ENCODE measurements around the gene DNAJC8. TPM values are rescaled to one million over a fixed set of nuclear protein-coding genes. Genes with fewer than 3 reads are reported as not detected.

DNAJC8 gene
- total and polyA plus RNA-seq, 2 of the 4 experiments (the other 2 are of a cell fraction) = 53.6 to 81.0 TPM

DNA sequence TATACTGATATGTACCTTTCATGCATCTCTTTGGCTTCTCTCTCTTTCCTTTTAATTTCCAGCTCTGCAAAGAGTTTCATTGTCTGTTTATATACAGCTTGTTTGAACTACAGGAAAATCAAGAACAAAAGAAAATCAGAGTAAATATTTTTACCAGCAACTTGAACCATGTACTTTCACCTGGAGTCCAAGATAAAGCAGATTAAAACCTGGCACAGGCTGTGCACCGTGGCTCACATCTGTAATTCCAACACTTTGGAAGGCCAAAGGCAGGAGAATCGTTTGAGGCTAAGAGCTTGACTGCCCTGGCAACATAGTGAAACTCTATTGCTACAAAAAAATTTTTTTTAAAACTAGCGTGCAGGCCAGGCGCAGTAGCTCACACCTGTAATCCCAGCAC lies 27.6 kb downstream of the DNAJC8 start:
- Histone ChIP-seq H3K4me3 (ENCODE audit: insufficient read depth, low read depth, low read length) (no peak overlapping the region), H2BK15ac (ENCODE audit: low read depth, low read length) (no peak overlapping the region), H3K79me1 (ENCODE audit: low read depth in 1 of 2, low read length in 2 of 2) (peaks cover 0 to 18% of the 10 kb centered on the region in 2 experiments; a peak in 2 of 4 replicates), H2BK120ac (ENCODE audit: low read depth, low read length) (no peak overlapping the region), H3K27me3 (ENCODE audit: control insufficient read depth, insufficient read depth, low read length) (no peaks in the 10 kb centered on the region), H4K91ac (ENCODE audit: insufficient read depth, low read depth, low read length) (no peak overlapping the region), H2AK9ac (replicated peaks; ENCODE audit: low read depth, low read length, poor library complexity) (no peak overlapping the region), H3K14ac (replicated peaks; ENCODE audit: low read depth, low read length) (no peak overlapping the region), H4K20me1 (ENCODE audit: insufficient read depth, low read length) (0 out of 2 replicates have a peak, but pooled peaks cover 4% of the 10 kb centered on the region), H3K23ac (ENCODE audit: low read depth, low read length) (no peak overlapping the region), H2AK5ac (ENCODE audit: low read depth, low read length) (no peak overlapping the region), H3K9ac (ENCODE audit: low read depth, low read length) (no peak overlapping the region), H3K4me2 (ENCODE audit: low read depth, low read length) (no peak overlapping the region), H3K18ac (ENCODE audit: low read depth, low read length) (no peak overlapping the region), H3K36me3 (ENCODE audit: control insufficient read depth, insufficient read depth, low read length) (peaks cover 46% of the 10 kb centered on the region), H2BK20ac (ENCODE audit: low read depth, low read length) (no peak overlapping the region), H4K8ac (ENCODE audit: low read depth in 2 of 2, low read length in 2 of 2) (no peak overlapping the region), H3K56ac (ENCODE audit: extremely low read depth, insufficient read depth, low read length) (no peak overlapping the region), H2BK5ac (ENCODE audit: low read depth, low read length, poor library complexity, severe bottlenecking) (no peak overlapping the region), H3K4me1 (ENCODE audit: control insufficient read depth, insufficient read depth, low read length) (no peaks in the 10 kb centered on the region), H3K9me1 (ENCODE audit: insufficient read depth, low read length) (no peaks in the 10 kb centered on the region), H3K27ac (ENCODE audit: insufficient read depth, low read length) (no peak overlapping the region), H4K5ac (ENCODE audit: low read depth, low read length) (no peak overlapping the region), H3K4ac (ENCODE audit: low read depth, low read length) (no peak overlapping the region), H2AFZ (replicated peaks; ENCODE audit: low read length, poor library complexity) (no peak overlapping the region), H3K9me3 (ENCODE audit: control insufficient read depth, insufficient read depth, low read length) (no peaks in the 10 kb centered on the region)
- no peak for ATAC-seq (ENCODE audit: low read depth)
- no peak for DNase-seq
- TF ChIP-seq RFX5 (IDR thresholded peaks at IDR 0.05; ENCODE audit: low read depth, low read length) (no peak), NFE2L2 (IDR thresholded peaks at IDR 0.05; ENCODE audit: low read depth, low read length) (no peak), MAFK (IDR thresholded peaks at IDR 0.05; ENCODE audit: low read depth, low read length) (no peak), CEBPB (IDR thresholded peaks at IDR 0.05; ENCODE audit: low read depth, low read length) (no peak), SMC3 (IDR thresholded peaks at IDR 0.05; ENCODE audit: low read depth, low read length) (no peak)
- TF ChIP-seq, protein P1, sequence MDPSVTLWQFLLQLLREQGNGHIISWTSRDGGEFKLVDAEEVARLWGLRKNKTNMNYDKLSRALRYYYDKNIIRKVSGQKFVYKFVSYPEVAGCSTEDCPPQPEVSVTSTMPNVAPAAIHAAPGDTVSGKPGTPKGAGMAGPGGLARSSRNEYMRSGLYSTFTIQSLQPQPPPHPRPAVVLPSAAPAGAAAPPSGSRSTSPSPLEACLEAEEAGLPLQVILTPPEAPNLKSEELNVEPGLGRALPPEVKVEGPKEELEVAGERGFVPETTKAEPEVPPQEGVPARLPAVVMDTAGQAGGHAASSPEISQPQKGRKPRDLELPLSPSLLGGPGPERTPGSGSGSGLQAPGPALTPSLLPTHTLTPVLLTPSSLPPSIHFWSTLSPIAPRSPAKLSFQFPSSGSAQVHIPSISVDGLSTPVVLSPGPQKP (IDR thresholded peaks at IDR 0.05; ENCODE audit: borderline replicate concordance, low read depth, low read length) = no peak
- TF ChIP-seq, protein P2, sequence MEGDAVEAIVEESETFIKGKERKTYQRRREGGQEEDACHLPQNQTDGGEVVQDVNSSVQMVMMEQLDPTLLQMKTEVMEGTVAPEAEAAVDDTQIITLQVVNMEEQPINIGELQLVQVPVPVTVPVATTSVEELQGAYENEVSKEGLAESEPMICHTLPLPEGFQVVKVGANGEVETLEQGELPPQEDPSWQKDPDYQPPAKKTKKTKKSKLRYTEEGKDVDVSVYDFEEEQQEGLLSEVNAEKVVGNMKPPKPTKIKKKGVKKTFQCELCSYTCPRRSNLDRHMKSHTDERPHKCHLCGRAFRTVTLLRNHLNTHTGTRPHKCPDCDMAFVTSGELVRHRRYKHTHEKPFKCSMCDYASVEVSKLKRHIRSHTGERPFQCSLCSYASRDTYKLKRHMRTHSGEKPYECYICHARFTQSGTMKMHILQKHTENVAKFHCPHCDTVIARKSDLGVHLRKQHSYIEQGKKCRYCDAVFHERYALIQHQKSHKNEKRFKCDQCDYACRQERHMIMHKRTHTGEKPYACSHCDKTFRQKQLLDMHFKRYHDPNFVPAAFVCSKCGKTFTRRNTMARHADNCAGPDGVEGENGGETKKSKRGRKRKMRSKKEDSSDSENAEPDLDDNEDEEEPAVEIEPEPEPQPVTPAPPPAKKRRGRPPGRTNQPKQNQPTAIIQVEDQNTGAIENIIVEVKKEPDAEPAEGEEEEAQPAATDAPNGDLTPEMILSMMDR (conservative IDR thresholded peaks at IDR 0.05; ENCODE audit: low read depth, low read length) = no peak
- BruUV-seq (replicated peaks) = no TSS peak
- in situ Hi-C loops (cut with MboI; ENCODE audit: low sequenced_read_pairs) (loop anchor here (5.0 to 25.0 kb wide), 2 partner anchors 113 to 343 kb away; partner anchors contain the start of gene THEMIS2), intact Hi-C loops (cut with micrococcal nuclease) (loop anchor here (5.0 to 10.0 kb wide), 2 partner anchors 213 to 350 kb away; no protein-coding TSS in a partner anchor), dilution Hi-C loops (cut with HindIII; ENCODE audit: low sequenced_read_pairs, unreplicated experiment) (no loop called here)
- WGBS, 2 experiments (ENCODE audit: extremely low coverage in 2 of 2, insufficient read length in 1 of 2) = 96% methylated on average over 4 of the region's 4 CpGs; no CpG with 5 or more reads in 1 of the 2 experiments
- CTCF ChIA-PET = interaction anchor here (1.5 kb wide), 1 partner anchor 114 kb away, joined by 5 read pairs; no protein-coding TSS in a partner anchor
- POLR2A ChIA-PET (ENCODE audit: unreplicated experiment) = no interaction called here
